ENCODE data around the gene AQP5. TPM values are rescaled to one million over a fixed set of nuclear protein-coding genes. Genes with fewer than 3 reads are reported as not detected.

The AQP5 gene
- total RNA-seq, 1 experiment from 2014 or later, result not detected

- no TSS peak for BruUV-seq (replicated peaks)
Observed at GRCh38 chr12:49952391-49953055, 9.1 kb upstream of the AQP5 start.

GRCh38 chr12:49953151-49953550, 8.5 kb upstream of the AQP5 start:
- CTCF ChIA-PET, result no interaction called here
- DNase-seq, result no peak
- Histone ChIP-seq H3K79me2 (ENCODE audit: low read length) (no peaks in the 10 kb centered on the region), H3K9me3 (ENCODE audit: low read length) (no peaks in the 10 kb centered on the region), H3K4me1 (ENCODE audit: insufficient read depth, low read length) (no peaks in the 10 kb centered on the region), H3K9ac (ENCODE audit: low read length) (no peak overlapping the region), H2AFZ (ENCODE audit: low read length) (no peak overlapping the region), H4K20me1 (ENCODE audit: low read length) (no peaks in the 10 kb centered on the region), H3K27ac (ENCODE audit: low read length) (no peak overlapping the region), H3K4me2 (ENCODE audit: low read length) (no peak overlapping the region), H3K36me3 (ENCODE audit: low read depth, low read length) (no peaks in the 10 kb centered on the region), H3K9me2 (replicated peaks; ENCODE audit: low read length) (no peaks in the 10 kb centered on the region), H3K4me3 (ENCODE audit: low read length) (no peak overlapping the region), H3K27me3 (ENCODE audit: low read length) (no peaks in the 10 kb centered on the region), H3F3A (ENCODE audit: low read length, unreplicated experiment) (no peaks in the 10 kb centered on the region)
- TF ChIP-seq EZH2phosphoT487 (IDR thresholded peaks at IDR 0.05; ENCODE audit: borderline replicate concordance, low read length) (no peak), EZH2 (IDR thresholded peaks at IDR 0.05; ENCODE audit: low read length, unreplicated experiment) (no peak), CTCF (conservative IDR thresholded peaks at IDR 0.05; ENCODE audit: low read depth, low read length) (no peak)
- intact Hi-C loops (cut with micrococcal nuclease), result no loop called here
- no TSS peak for BruUV-seq (replicated peaks)
- no peak for ATAC-seq
- POLR2A ChIA-PET (ENCODE audit: unreplicated experiment), result no interaction called here

More at GRCh38 chr12:49952391-49953055, 9.1 kb upstream of the AQP5 start:
- DNase-seq, result no peak
- H3K9ac ChIP-seq (ENCODE audit: low read length), result no peak overlapping the region
- ChIA-PET POLR2A (ENCODE audit: unreplicated experiment) (no interaction called here), CTCF (no interaction called here)
- TF ChIP-seq EZH2 (IDR thresholded peaks at IDR 0.05; ENCODE audit: low read length, unreplicated experiment) (no peak), EZH2phosphoT487 (IDR thresholded peaks at IDR 0.05; ENCODE audit: borderline replicate concordance, low read length) (no peak), CTCF (conservative IDR thresholded peaks at IDR 0.05; ENCODE audit: low read depth, low read length) (no peak)
- no peak overlapping the region for H3K27ac ChIP-seq (ENCODE audit: low read length)
- H3K4me1 ChIP-seq (ENCODE audit: insufficient read depth, low read length), result no peaks in the 10 kb centered on the region
- H3K4me2 ChIP-seq (ENCODE audit: low read length), result no peak overlapping the region
- H3K36me3 ChIP-seq (ENCODE audit: low read depth, low read length), result no peaks in the 10 kb centered on the region
- intact Hi-C loops (cut with micrococcal nuclease), result no loop called here
- no peaks in the 10 kb centered on the region for H3K27me3 ChIP-seq (ENCODE audit: low read length)
- H3F3A ChIP-seq (ENCODE audit: low read length, unreplicated experiment), result no peaks in the 10 kb centered on the region
- no peaks in the 10 kb centered on the region for H3K9me2 ChIP-seq (replicated peaks; ENCODE audit: low read length)
- H3K9me3 ChIP-seq (ENCODE audit: low read length), result no peaks in the 10 kb centered on the region
- H3K4me3 ChIP-seq (ENCODE audit: low read length), result no peak overlapping the region
- H3K79me2 ChIP-seq (ENCODE audit: low read length), result no peaks in the 10 kb centered on the region
- no peaks in the 10 kb centered on the region for H4K20me1 ChIP-seq (ENCODE audit: low read length)
- no peak overlapping the region for H2AFZ ChIP-seq (ENCODE audit: low read length)
- ATAC-seq, result no peak

GRCh38 chr12:49953961-49954846, 7.5 kb upstream of the AQP5 start:
- TF ChIP-seq EZH2 (IDR thresholded peaks at IDR 0.05; ENCODE audit: low read length, unreplicated experiment) (no peak), EZH2phosphoT487 (IDR thresholded peaks at IDR 0.05; ENCODE audit: borderline replicate concordance, low read length) (no peak), CTCF (conservative IDR thresholded peaks at IDR 0.05; ENCODE audit: low read depth, low read length) (no peak)
- CTCF ChIA-PET, result no interaction called here
- POLR2A ChIA-PET (ENCODE audit: unreplicated experiment), result no interaction called here
- Histone ChIP-seq H3K9me3 (ENCODE audit: low read length) (no peaks in the 10 kb centered on the region), H3K9ac (ENCODE audit: low read length) (no peak overlapping the region), H3K27me3 (ENCODE audit: low read length) (no peaks in the 10 kb centered on the region), H3K4me1 (ENCODE audit: insufficient read depth, low read length) (no peaks in the 10 kb centered on the region), H3K36me3 (ENCODE audit: low read depth, low read length) (no peaks in the 10 kb centered on the region), H3K4me2 (ENCODE audit: low read length) (no peak overlapping the region), H3F3A (ENCODE audit: low read length, unreplicated experiment) (no peaks in the 10 kb centered on the region), H3K27ac (ENCODE audit: low read length) (no peak overlapping the region), H4K20me1 (ENCODE audit: low read length) (no peaks in the 10 kb centered on the region), H3K4me3 (ENCODE audit: low read length) (no peak overlapping the region), H3K9me2 (replicated peaks; ENCODE audit: low read length) (no peaks in the 10 kb centered on the region), H2AFZ (ENCODE audit: low read length) (no peak overlapping the region), H3K79me2 (ENCODE audit: low read length) (no peaks in the 10 kb centered on the region)
- ATAC-seq, result no peak
- BruUV-seq (replicated peaks), result no TSS peak
- DNase-seq, result no peak
- intact Hi-C loops (cut with micrococcal nuclease), result no loop called here
